CD4-positive, alpha-beta T cell treated with Interleukin-12 subunit alpha and Interleukin-12 subunit beta, for 1 hour (primary cell): ENCODE data around the gene ASTN2.

Source experiments
- DNase-seq: peaks from one replicate; pipeline ENCODE4 v3.0.0-alpha.2; 2020

Gene ASTN2

DNA sequence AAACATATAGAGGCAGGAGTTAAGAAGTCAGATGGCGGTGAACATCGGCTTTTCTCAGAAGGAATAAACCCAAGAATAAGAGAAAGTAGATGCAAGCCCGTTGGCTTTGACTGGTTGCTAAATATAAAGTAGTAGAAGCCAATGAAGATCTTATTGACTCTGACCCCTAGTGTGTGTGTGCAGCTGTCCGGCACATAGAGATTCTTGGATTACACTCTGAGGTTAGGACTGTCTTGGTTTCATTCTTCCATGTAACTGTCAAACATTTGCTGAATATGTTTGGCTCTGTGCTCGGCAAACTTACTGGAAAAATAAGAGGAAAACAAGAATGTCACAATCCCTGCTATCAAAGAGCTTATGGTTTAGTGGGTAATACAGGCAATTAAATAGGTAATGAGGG is 54.9 kb downstream of the ASTN2 start:
- no peak for DNase-seq

DNA sequence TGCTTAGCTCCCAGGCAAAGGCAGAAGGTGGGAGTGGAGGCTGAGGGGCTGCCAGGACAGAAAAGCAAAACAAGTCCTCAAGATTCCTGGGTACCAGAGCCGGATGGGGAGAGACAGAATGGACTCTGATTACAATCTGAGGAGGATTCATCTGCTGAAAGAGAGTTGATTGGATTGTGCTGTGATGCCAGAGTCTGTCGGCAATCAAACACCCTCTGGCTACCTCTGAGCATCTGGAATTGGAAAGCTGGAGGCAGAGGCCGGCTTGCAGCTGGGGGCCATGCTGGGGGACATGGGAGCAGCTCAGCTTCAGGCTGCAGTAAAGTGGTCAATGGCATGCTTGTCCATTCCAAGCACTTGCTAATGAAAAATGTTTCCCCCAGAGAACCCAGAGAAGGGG is 59.3 kb downstream of the ASTN2 start:
- no peak for DNase-seq

GRCh38 chr9:117354997-117355396 is 59.9 kb downstream of the ASTN2 start:
- no peak for DNase-seq

DNA sequence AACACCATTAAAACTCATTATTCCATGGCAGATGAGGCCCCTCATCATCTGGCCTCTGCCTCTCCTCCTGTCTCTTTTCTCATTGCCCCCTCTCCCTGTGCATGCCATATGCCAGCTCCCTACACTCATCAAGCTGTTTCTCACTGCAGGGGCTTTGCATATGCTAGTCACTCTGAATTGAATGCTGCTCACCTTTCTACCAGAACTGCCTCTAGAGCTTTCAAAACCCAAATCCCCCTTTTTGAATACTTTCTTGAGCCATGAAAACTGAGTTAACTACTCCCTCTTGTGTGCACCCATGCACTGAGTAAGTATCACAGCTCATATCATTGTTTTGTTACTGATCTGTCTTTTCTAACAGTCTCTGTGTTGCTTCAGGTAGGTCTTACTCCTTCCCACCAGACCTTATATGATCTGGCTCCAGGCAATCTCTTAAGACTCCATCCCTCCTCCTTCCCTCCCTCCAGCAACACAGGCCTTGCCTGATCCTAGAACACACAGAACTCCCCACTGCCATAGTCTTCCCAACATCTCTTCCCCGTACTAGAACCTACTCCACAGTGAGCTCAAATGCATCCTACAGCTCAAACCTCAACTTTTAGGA is 60.5 kb downstream of the ASTN2 start:
- DNase-seq, result no peak

- DNase-seq, result no peak
Measured at GRCh38 chr9:117344892-117345660, 69.8 kb downstream of the ASTN2 start.

GRCh38 chr9:117343427-117343826 is 71.4 kb downstream of the ASTN2 start:
- no peak for DNase-seq

DNA sequence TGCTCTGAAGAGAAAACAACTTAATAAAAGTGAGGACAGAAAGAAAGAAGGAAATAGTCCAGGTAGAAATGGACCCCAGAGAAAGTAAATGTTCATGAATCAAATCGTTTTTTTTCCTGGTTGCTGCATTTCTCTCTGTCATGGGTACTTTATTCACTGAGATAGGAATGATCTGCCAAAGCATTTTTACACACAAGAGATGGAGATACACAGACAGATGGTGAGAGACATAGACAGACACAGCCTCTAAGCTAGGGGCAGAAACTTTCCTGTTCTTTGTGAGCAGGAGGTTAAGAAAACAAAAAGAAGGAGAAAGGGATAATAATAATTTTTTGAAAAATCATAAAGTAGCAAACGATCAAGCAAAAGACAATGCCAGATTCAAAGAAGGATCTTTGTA is 73.7 kb downstream of the ASTN2 start:
- no peak for DNase-seq

DNA sequence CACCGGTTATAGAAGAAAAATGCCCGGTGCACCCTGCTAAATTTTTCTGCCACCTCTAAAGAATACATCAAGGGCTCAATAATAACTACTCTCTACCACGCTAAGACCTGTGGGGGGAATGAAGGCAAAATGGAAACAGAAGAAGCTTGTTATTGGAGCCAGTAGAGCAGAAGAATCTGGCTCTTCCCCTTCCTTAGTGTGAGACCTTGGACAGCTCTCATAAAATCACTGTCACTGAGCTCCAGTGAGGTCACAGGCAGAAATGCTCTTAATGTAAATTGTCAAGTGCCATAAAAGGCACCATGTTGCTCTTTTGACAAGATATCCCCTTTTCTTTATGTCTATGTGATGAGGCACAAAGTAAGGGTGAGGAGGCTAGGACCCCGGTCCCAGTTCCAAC is 74.4 kb downstream of the ASTN2 start:
- DNase-seq, result no peak

- DNase-seq, result no peak
Measured at GRCh38 chr9:117335837-117336433, 78.9 kb downstream of the ASTN2 start.

DNA sequence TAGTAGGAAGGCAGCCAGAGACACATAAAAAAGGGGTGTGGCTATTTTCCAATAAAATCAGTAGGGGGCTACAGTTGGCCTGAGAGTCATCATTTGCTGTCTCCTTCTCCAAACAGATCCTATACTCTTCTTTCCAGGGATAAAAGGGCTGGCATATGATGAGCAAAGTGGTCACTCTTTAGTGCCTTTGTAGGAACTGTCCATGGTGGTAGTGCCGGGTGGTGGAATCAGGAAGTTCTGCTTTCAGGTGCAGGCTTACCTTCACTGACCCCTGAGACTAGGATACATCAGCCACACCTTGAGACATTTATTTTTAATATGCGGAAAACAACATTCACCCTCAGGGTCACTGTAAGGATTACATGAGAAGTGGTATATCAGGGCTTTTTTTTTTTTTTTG is 80.8 kb downstream of the ASTN2 start:
- no peak for DNase-seq

GRCh38 chr9:117325831-117326230 is 89.0 kb downstream of the ASTN2 start:
- no peak for DNase-seq

- no peak for DNase-seq
Measured at GRCh38 chr9:117325110-117325731, 89.6 kb downstream of the ASTN2 start.

DNA sequence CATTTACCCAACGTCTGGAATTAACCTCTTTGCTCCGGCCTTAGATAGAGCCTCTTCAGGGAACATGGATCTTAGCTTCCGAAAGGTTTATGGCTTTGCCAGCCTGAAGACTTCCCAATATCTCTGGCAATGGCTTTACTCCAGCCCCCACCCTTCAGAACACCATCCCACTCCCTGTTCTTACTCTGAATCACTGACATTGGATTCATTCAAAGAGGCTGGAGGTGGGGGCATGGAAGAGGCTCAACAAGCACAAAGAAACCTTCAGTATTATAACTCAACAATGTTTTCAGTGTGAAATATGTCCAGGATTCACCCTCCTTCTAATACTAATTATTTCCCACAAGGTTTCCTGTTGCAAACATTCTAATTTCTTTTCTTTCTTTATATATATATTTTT is 91.5 kb downstream of the ASTN2 start:
- DNase-seq, result no peak

DNA sequence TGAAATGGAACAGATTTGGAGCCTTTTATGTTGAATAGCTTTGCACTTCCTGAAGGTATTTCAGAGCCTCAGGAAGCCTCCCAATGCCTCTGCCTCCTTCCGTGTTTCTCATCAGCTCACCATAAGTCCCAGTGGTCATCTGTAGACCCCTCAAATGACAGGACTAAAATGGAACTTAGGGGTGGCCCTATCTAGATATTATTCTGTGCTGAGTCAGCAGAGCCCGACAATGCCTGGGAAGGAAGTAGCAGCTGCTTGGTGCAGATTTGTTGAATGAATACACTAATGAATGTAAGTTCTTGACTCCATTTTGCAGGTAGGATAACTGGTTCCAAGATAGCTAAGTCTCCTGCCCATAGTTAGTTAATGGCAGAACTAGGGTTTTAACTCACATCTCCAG is 97.7 kb downstream of the ASTN2 start:
- no peak for DNase-seq

DNA sequence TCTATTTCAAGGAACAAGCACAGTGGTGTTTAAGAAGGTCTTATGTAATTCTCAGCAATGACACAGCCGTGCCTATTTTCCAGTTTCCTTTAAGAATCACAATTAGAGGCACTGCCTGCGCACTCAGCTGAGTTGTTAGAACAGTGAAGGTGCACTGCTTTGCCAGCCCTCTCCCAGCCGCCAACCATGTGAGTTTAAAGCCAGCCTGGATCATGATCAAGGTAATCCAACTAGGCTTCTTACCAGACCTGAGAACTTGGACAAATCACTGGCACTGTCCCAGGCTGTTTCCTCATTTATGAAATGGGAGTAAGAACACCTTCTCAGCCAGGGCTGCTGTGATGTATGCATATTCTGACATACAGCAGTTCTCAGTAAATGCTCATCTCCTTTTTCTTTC is 99.6 kb downstream of the ASTN2 start:
- no peak for DNase-seq

DNA sequence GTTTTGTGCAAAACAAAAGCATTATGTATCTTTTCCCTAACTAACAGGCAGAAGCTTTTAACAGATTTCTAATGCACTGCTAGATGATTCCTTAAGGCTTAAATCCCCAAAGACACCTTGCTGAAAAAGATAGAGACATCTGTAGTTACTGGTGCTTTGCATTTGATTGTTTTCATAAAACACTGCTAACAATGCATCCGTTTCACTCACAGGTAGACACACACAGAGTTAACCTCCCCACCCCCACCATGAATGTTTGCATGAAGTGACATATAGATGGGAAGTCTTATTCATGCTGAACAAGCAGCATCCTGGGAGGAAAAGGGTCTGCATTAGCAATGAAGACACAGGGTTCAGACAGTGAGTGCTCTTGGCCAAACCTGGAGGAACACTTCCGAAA is 100.9 kb downstream of the ASTN2 start:
- DNase-seq, result no peak

- DNase-seq, result no peak
Measured at GRCh38 chr9:117307701-117308100, 107.2 kb downstream of the ASTN2 start.

DNA sequence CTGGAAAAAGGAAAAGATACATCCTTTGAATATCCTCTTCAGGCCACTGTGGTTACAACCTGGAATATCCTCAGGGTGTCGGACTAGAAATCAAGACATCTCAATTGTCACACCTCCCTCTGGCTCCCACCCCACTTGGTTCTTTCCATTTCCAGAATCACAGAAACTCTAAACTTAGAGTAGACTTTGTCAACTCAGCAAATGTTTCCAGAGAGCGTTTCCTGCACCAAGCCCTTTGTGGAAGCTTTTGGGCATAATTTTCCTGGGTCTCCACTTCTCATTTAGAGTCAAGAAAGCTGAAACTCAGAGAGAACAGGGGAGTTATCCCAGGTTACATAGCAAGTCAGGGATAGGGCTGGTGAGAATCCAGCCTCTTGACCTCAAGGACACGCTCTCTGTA is 108.8 kb downstream of the ASTN2 start:
- DNase-seq, result no peak

DNA sequence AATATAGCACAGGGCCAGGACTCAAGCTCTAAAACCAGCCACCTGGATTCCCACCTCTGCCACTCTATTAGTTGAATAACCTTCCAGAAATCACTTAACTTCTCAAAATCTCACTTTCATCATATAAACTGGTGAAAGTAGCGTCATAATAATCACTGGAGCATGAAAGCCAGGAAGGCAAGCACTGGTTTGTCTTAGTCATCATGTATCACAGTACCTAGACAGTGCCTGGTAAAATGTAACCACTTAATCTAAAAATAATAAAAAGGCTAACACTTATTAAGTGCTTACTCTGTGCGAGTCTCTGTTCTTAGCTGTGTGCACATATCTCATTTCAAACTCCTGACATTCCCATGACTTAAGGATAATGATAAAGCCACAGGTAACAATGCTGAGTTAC is 109.4 kb downstream of the ASTN2 start:
- DNase-seq, result no peak

DNA sequence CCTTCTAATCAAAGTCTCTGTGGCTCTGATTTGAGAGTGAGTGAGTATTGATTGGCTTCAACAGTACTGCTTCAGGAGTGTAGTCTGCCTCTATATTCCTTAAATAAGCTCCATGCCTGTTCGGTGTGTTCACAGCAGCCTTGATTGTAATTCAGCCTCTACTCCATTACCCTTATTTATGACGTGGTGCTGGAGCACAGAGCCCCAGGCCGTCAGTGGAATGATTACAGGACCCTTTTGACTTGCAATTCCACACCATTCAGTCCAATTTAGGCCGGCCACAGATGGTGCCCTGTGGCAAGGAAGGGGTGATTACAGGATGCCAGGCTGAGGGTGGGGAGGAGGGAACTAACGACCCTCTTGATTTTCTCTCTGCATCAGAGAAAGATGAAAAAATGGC is 110.3 kb downstream of the ASTN2 start:
- no peak for DNase-seq

- no peak for DNase-seq
Measured at GRCh38 chr9:117303643-117304230, 111.1 kb downstream of the ASTN2 start.

- DNase-seq, result no peak
Measured at GRCh38 chr9:117302487-117302886, 112.4 kb downstream of the ASTN2 start.

GRCh38 chr9:117300371-117301110 is 114.3 kb downstream of the ASTN2 start:
- DNase-seq, result no peak
